ENCODE data around the gene PCK1. TPM values are rescaled to one million over a fixed set of nuclear protein-coding genes. Genes with fewer than 3 reads are reported as not detected.
A peak's percentile ranks its signal among the peaks of the same experiment; 100 is the strongest.

The PCK1 gene
- total RNA-seq, 1 donor from 2014 or later = 0.15 TPM

DNA sequence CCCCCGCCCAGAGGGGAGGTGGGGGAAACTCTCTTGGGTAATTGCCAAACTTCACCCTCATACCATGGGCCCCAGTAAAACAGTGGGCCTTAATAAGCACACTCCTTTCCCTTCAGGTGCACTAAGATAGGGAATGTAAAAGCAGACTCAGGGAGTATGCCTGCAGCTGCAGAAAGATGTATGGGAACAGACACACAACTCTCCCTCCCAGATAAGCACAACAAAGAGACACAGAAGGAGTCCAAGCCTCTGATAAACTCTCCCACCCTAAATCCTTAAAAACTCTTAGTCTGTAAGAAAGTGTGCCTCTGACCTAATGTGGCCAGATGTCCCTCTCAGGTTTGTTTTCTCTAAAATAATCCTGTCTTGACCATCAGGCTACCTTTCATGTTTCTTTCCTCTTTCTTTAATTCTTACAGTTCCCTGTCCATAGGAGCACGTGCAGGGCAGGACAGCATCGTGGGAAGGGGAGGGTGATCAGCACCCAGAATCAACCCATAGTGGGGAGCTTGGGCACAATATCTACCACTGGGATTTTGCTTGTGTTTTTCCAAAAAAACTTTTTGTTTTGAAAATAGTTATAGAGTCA, 24.7 kb upstream of the PCK1 start:
- DNase-seq (ENCODE audit: low read depth) = no peak

DNA sequence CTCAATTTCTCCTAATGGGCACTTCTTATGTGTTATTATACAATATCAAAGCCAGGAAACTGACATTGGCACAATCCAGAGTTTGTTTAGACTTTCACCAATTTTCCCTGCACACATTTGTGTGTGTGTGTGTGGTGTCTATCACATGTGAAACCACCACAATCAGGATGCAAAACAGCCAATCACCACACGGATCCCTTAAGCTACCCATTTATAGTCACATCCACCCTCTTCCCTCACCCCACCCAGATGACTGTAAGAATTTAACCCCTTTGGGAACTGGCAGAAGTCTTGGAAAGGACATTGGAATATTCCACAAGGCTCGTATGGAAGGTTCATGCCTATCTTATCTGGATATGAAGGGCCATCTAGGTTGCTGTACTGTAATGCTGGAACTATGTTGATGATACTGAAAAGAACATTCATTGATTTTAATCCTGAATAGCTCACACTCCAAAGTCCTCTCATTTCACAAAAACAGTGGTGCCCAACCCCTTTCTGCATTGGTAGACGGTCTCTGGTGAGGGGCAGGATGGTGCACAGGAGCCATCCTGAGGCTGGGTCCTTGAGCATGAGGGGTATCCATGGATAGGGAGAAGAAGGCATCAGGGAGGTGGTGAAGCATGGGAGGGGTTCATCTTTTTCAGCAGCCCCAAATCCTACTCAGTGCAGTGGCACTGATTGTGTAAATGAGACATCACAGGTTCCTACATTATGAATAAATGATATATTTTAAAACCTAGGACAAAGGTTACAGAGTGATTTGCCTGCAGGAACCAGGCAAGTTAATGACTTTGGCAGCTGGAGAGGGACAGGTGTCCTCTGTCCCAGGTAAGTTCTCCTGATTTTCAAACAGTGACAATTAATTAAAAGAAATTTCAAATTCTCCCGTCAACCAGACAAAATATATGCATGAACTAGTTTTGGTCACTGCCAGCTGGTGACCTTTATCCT, 23.9 kb upstream of the PCK1 start:
- no peak for DNase-seq (ENCODE audit: low read depth)

DNA sequence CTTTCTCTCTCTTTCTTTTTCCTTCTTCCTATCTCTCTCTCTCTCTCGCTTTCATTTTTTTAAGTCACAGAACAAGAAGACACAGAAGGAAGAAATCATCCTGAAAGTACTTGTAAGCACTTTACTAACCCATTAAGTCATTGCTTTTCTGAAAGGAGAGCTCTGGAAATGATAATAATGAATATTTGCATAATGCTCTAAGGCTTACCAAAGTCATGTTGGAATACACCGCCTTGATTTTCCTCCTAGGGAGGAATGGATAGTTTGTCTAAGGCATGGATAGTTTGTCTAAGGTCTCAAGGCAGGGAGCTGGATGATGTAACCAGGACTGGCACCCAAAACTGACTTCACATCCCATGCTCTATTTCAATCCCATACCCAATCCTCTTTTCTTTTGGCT, 23.1 kb upstream of the PCK1 start:
- no peak for DNase-seq (ENCODE audit: low read depth)

DNA sequence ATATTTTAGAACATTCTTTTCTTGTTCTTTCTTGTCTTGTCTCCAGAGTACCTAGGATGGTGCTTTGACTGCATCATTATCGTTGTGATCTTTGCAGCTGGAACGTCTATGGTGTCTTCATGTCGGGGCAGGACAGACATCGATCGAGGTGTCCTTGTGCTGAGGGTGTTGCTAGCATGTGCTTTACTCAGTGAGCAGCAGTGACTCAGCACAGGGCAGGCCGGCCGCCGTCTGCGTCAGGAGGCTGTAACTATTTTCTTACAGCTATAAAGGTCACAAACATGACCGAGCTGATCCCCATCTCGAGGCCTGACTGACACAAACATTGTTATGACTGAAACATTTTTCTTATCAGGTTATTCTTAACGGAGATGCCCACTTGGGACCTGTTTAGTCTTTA, 21.0 kb upstream of the PCK1 start:
- DNase-seq (ENCODE audit: low read depth) = no peak

DNA sequence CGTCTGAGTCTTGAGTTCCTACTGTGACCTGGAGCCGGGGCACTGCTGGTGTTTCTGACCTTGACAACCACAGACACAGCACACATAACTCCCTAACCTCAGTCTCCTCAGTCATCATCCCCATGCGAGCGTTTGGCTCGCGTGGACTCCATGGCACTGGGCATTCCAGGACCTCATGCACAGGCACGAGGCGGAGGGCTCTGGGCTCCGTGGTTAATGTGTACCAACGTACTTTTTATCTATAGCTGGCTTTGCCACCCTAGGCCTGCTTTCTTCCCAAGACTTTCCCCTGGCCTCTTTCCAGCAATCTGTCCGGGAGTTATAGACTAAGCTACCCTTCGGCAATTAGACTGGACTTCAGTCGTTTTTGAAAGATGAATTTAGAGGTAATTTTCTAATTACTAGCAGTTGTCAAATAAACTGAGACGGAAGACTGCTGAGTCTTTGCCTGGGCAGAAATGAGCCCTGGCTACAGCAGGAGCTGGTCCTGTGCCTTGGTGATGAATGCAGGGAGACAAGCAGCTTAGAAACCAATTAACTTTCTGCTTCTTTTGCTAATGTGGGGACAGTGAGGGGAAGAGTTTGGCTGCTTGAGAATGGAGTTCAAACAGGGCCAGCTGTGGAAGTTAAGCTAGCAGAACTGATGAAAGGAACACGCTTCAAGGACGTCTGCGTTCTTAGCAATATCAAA, 19.9 kb upstream of the PCK1 start:
- peak; percentile 5 for DNase-seq (ENCODE audit: low read depth)

DNA sequence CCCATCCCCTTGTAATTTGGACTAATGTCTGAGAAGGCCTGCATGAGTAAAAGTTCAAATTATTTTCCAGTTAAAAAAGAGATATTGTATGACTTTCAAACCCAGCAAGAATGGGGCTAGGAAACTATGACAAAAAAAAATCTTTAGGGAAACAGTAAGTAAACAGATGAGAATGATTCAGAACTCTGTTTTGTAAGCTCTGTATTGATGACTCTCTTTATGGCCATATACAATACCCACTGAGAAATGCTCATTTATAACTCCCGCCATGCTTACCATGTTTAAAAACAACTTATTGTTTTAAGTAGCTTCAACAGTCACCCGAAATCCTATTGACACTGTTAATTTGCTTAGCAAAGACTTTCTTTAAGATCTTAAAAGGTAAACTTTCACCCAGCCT, 17.2 kb upstream of the PCK1 start:
- no peak for DNase-seq (ENCODE audit: low read depth)

DNA sequence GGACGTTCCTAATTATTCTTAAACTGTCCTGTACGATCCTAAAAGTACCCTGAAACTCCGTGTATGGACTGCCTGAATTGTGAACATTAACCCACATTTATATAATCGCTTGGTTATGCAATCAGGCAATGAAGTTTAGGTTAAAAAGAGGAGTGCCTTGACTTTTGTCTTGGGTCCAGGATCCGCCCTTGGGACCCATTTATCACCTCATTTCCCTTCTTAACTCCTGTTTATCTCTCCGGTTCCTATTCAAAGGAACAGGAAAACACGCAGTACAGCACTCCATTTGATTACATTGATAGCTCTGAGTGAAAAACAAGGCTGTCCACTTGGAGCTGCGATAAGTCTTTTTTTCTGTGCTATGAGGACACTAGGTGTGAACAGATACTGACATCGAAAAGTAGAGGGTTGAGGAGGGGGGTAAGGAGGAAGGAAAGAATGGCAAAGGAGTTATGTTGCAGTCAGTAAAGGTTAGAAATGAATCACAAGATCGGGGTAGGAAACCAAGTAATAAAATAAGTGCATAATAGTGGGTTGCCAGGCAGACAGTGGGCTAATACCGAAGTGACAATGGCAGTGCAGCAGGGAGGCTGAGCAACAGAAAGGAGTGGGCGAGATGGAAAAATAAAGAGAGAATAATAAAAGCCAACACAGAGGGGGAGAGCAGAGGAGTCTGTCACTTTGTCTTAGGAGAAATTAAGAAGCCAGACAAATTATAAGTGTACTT, 15.9 kb upstream of the PCK1 start:
- no peak for DNase-seq (ENCODE audit: low read depth)

DNA sequence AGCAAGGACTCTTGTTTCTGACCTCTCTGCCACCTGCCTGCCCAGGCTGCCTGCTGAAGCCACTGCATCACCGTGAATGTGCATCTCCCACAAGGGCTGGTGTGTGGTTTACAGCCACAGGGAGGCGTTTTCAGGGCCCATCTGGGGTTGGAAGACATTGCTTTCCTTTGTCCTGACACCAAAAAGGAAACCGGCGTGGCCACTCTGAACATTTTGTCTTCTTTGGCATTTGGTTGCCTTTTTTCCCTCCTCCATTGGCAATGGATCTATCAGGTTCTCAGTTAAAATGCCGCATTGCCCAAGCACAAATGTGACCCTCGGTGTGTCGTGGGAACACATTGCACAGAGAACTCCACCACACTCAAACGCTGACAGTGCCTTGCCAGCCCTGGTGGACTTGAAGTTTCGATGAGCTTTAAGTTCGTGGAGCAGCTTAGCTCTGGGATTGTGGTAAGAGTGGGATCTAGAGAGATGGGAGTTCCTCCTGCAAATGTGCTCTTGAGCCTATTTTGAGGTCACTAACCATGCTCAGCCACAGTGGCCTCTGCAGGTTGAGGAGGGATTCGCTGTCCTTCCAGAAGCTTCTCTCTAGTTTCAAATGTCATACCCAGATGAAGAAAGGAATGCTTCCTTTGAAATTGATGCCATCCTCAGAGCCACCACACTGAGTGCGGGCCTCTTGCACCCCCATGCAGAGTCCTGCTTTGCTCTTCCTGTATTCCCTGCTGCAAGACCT, 14.8 kb upstream of the PCK1 start:
- no peak for DNase-seq (ENCODE audit: low read depth)

DNA sequence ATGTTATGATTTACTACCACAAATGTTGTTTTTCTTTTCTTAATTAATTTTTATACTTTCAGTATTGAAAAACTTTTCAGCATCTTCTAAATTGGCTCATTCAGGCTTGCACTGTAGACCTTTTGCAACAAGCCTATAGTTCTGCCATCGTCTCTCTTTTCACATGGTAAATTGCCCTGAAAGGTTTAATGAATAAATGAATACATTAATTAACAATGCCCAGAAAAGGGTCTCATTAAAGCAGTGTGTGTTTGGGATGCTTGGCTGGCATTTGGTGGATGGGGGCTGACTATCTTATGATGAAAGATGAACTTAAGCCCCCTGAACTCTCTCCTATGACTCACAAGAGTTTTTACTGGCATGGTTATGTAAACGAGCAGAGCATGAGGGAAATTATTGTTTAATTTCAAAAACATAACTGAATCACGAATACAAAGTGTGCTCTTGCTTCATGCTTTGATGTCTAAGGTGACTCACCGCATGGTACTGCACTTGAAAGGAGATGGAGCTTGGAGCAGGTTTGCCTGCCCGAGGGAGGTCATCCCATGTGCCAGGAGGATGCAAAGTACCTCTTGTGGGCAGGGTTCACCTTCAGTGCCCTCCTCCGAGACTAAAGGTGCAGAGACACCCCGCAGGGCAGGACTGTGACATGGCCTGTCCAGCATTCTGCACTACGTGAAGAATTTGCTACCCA, 13.8 kb upstream of the PCK1 start:
- no peak for DNase-seq (ENCODE audit: low read depth)

DNA sequence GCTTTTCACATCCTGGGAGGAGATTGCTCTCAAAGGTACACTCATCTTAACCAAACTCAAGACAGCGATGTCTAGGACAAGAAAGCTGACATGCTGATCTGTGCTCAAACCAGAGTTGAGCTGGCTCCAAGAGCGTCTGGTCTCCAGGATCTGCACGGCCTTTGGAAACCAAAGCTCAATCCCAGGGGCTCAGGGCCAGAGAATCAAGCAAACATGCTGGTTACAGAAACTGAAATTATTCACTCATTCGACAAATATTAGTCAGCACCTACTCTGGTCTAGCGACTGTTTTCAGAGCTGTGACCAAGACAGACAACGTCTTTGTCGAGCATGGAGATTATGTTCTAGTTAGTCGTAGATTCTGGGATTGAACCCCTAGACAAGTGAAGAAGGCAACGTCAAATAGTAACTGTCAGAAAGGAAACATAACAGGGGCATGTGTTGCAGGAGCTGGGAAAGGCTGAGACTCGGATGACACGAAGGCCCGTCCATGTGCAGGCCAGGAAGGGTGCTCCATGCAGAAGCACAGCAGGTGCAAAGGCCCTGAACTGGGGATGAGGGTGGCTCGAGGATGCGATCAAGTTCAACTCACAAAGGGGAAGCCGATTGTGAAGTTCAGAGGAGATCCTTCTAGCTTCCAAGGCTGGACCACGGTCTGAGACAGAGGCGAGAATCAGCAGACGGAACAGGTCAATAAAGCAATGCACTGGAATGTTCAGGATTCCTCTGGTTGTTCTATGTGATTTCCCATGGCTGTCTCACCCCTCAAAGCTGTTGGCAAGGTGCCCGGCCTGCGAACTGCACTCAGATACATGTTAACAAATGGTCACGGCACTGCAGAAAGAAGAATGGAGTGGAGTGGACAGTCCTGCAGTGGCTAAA, 12.5 kb upstream of the PCK1 start:
- peak; percentile 65 for DNase-seq (ENCODE audit: low read depth)

DNA sequence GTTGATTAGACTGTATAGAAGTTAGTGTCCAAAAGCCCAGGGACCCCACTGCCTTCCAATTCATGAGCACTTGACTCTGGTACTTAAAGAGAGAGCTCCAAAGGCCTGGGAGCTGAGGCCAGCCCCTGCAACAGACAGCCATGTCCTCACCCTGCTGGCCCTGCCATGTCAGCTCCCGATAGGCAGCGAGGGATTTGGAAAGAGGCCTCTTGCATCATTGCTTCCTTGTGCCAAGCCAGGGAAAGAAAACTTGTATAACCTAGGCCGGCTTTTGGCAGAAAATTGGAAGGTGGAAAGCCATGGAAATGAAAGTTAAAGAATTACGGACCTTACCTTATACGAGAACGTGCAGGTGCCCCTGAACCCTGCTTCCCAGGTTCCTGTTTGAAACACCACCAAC, 8.4 kb upstream of the PCK1 start:
- DNase-seq (ENCODE audit: low read depth) = no peak

DNA sequence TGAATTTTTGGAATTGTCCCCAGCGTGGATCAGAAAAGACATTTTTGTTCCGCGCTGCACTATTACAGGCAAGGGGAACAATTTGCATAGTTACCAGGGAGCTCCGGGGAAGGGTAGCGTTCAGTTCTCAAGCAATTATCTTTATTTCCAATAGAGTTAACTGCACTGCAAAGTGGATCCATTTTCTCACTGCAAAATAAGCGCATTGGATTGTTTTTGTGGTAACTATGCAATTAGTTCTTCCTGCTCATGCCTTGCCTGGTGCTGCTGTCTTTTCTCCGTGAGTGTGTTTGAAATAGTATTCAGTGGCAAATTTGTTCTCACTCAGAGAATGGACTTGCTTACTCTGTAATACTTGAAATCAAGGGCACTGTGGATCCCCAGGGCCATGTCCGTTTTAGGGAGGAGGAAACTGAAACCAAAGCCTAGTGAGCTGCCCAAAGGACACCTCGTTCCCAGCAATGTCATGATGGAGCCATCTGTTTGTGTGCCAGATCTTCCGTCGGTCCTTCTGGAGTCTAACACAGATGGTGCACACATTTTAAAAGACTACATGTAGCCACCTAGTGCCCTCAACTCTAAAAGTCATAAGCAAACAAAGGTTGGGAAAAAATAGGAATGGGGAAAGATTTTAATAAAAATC, 7.4 kb upstream of the PCK1 start:
- no peak for DNase-seq (ENCODE audit: low read depth)

DNA sequence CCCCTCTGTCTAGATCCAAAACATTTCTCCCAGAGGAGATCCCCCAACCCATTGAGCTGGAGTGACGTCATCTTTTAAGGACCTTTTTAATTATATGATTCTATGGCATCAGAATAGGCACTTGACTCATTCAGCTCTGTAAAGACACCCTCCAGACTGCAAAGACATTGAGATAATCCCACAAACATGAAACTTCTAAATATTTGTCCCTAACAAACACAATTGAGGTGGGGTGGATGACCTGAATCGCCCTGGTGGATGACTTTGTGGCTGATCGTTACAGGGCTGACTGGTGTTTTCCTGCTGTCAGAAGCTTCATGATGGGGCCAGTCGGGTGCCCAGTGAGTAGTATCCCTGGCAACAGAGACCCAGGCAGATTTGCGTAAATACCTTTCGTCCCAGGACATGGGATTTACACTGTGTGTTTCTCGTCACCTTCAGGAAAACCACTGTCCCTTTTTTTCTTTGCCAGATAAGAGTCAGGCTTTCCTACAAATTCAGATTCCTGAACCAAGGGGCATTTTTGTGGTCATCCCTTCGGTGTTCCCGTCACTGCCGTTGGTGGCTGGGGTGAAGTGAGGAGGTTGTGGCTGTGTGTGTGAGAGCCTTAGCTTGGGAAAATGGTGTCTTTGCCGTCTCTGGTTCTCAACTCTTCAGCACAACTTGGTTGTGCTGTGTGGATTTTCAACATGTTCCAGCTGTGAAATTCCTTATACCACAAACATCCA, 5.3 kb upstream of the PCK1 start:
- DNase-seq (ENCODE audit: low read depth) = no peak

DNA sequence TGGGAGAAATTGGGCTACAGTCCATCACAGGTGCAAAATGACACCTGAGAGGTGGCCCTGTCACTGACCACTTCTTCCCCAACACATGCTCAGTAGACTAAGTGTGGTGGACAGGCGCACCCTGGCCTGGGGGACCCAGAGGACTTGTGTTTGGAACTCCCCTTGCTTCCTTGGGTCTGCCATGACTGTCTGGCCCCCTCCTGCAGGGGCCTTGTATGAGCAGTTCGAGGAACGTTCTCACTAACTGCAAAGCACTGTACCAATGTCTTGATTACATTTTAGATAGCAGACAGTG, 4.0 kb upstream of the PCK1 start:
- no peak for DNase-seq (ENCODE audit: low read depth)

DNA sequence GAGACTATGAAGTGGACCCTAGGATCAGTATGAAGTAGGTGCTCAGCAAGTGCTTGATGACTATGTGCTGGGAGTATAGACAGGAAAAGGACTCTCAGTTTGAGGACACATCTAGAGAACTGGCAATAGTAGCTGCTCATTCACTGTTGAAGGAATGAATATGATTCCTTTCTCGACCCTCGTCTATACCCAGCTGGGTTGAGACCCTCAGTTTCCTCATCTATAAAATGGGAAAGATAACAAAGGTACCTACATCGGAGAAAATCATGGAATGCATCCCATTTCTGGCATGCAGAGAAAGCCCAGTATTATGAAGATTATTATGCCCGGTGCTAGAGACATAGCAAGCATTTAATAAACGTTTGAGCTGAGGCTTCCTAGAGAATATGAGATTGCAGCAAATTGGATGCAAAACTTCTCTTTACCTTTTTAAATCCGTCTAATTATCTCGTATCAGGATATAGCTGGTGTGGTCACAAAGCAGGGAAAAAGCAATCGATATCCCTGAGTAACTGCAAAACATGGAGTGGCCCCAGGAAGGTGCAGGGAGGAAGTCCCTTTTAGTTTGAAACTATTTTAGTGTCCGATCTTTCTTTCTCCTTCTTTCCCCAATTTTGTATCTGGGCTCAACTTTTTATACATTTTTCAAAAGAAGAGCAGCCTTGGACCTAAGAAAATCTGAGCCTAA, 2.8 kb upstream of the PCK1 start:
- DNase-seq (ENCODE audit: low read depth) = no peak

DNA sequence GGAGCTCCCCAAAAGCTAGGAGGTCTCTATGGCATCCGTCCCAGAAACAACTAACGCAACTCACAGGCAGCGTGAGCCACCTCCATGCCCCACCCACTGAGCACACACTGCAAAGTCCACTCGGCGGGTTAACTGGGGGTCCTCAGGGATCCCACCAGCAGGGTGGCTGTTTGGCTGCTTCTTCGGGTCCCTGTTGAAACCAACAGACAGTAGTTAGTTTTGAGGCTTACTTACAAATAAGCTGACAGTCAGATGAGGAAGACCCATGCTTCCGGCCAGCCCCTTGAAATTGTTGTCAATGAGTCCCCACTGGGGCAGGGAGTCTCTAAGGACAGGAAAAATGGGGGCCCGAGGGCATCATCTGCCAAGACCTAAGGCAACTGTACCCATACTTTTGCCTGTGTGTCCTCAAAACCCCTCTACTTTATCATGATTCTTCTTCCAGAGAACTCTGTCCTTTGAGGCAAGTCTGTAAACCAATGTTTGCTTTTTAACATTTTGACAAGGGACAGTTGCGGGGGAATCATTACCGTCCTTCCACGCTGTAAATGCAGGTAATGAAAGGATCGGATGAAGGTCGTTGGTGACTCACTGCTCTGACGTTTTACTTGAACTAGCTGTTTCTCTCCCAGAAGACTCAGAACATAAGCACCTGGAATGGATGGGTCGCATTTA, 2.2 kb upstream of the PCK1 start:
- DNase-seq (ENCODE audit: low read depth) = no peak

DNA sequence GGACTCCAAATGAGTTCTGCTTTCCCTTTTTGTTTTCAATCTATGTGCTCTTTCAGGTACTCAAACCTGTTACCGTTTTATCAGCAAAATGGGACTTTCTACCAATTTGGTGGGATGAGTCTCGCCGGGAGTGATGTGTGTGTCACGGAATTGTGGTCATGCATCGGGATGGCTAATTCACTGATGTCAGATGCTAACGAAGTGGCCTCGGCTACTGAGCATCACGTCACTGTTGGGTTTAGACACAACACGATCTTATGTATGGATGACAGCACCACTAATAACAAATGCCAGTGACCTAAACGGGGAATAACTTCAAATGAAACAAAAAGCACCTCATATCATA, 1.6 kb upstream of the PCK1 start:
- no peak for DNase-seq (ENCODE audit: low read depth)

All from renal cortical epithelial cell (primary cell).